SK-N-SH (cell line): Measurements from ENCODE around the gene TSPAN15. TPM values are rescaled to one million over a fixed set of nuclear protein-coding genes. Genes with fewer than 3 reads are reported as not detected.

Source experiments
- CTCF ChIA-PET: fragments of 300-600, 350-600 bp; formaldehyde crosslinking; extraction: SDS; loops from one replicate; lab custom pipeline; 2021; lab: Yijun Ruan, JAX
- POLR2A ChIA-PET: fragments of 350-600 bp; sonication (Branson Sonifier 250); formaldehyde crosslinking; extraction: SDS; loops from one replicate; lab custom pipeline; 2020; ENCODE audit warnings: antibody characterized with exemption, inconsistent platforms; lab: Yijun Ruan, JAX
- DNase-seq: peaks from one replicate; pipeline ENCODE4 v3.0.0; 2012
- H2AFZ ChIP-seq: fragments of 200-600 bp; sonication (generic); 2 replicates; pipeline ENCODE4 v1.8.1; 2016; ENCODE audit warnings: antibody characterized with exemption, mild to moderate bottlenecking, low read depth
- H3F3A ChIP-seq: fragments of 200-600 bp; sonication (generic); replicated peaks from 2 replicates; pipeline ENCODE3; 2016; ENCODE audit warnings: antibody characterized with exemption, mild to moderate bottlenecking; ENCODE audit not compliant: insufficient read depth
- H3K27ac ChIP-seq, 2 experiments: fragments of 200-500 bp in 1 of 2; fragments of 200-600 bp in 1 of 2; sonication (Bioruptor generic) in 1 of 2; sonication (generic), shearing (Covaris generic) in 1 of 2; 2 replicates each; pipeline versions ENCODE4 v1.5.1 to v1.6.1; 2014 to 2016; ENCODE audit warnings: low read depth in 2 of 2, inconsistent platforms in 1 of 2, low read length in 1 of 2, mild to moderate bottlenecking in 1 of 2, mixed read lengths in 1 of 2
- H3K27me3 ChIP-seq: fragments of 200-600 bp; sonication (generic), shearing (Covaris generic); 2 replicates; pipeline ENCODE4 v1.6.1; 2016; ENCODE audit warnings: mixed run types; ENCODE audit not compliant: insufficient read depth
- H3K36me3 ChIP-seq, 2 experiments: fragments of 200-500 bp in 1 of 2; fragments of 200-600 bp in 1 of 2; sonication (Bioruptor generic) in 1 of 2; sonication (generic) in 1 of 2; replicated peaks in 1 of 2; 2 replicates each; pipeline versions ENCODE3 to v1.5.1; 2014 to 2016; ENCODE audit warnings: low read length in 1 of 2, mild to moderate bottlenecking in 1 of 2; ENCODE audit not compliant: insufficient read depth in 2 of 2, control insufficient read depth in 1 of 2
- H3K4me1 ChIP-seq, 2 experiments: fragments of 200-500 bp in 1 of 2; fragments of 200-600 bp in 1 of 2; sonication (Bioruptor generic) in 1 of 2; sonication (generic), shearing (Covaris generic) in 1 of 2; 2 replicates each; pipeline versions ENCODE4 v1.5.1 to v1.6.1; 2014 to 2016; ENCODE audit warnings: low read depth in 1 of 2, low read length in 1 of 2, mixed run types in 1 of 2; ENCODE audit not compliant: insufficient read depth in 2 of 2, control insufficient read depth in 1 of 2
- H3K4me2 ChIP-seq: fragments of 200-600 bp; sonication (generic), shearing (Covaris generic); 2 replicates; pipeline ENCODE4 v1.6.1; 2017; ENCODE audit warnings: mixed run types
- H3K4me3 ChIP-seq, 2 experiments: fragments of 200-500 bp in 1 of 2; fragments of 200-600 bp in 1 of 2; sonication (Bioruptor generic) in 1 of 2; sonication (generic), shearing (Covaris generic) in 1 of 2; 2 replicates each; pipeline versions ENCODE4 v1.5.1 to v1.8.1; 2014 to 2016; ENCODE audit warnings: low read depth in 2 of 2, inconsistent platforms in 1 of 2, low read length in 1 of 2, mild to moderate bottlenecking in 1 of 2, mixed read lengths in 1 of 2, moderate library complexity in 1 of 2
- H3K79me2 ChIP-seq: fragments of 200-600 bp; sonication (generic); 2 replicates; pipeline ENCODE4 v1.8.1; 2017; ENCODE audit warnings: mild to moderate bottlenecking; ENCODE audit not compliant: insufficient read depth
- H3K9ac ChIP-seq: fragments of 200-600 bp; sonication (generic); 2 replicates; pipeline ENCODE4 v1.6.1; 2017; ENCODE audit warnings: mixed run types
- H3K9me2 ChIP-seq: fragments of 200-600 bp; sonication (generic); 2 replicates; pipeline ENCODE4 v1.6.1; 2017; ENCODE audit warnings: mixed run types
- H3K9me3 ChIP-seq: fragments of 200-600 bp; sonication (generic); 2 replicates; pipeline ENCODE4 v1.6.1; 2017; ENCODE audit warnings: mixed run types, mild to moderate bottlenecking, moderate library complexity
- H4K20me1 ChIP-seq: fragments of 200-600 bp; sonication (generic); 2 replicates; pipeline ENCODE4 v1.6.1; 2017; ENCODE audit warnings: mild to moderate bottlenecking, mixed run types; ENCODE audit not compliant: insufficient read depth
- CHD2 ChIP-seq: fragments of 150-350 bp; IDR thresholded peaks from 2 replicates; pipeline ENCODE4 v1.6.1; 2018; ENCODE audit warnings: low read length; ENCODE audit not compliant: partially characterized antibody
- ELF1 ChIP-seq: IDR thresholded peaks from 2 replicates; pipeline ENCODE4 v1.4.0; 2012
- EZH2phosphoT487 ChIP-seq: fragments of 200-600 bp; sonication (generic); IDR thresholded peaks from 2 replicates; pipeline ENCODE4 v1.6.1; 2017; ENCODE audit warnings: low read depth, mixed run types, mild to moderate bottlenecking, antibody characterized with exemption, moderate library complexity, borderline replicate concordance
- FOSL2 ChIP-seq: IDR thresholded peaks from 2 replicates; pipeline ENCODE4 v1.4.0; 2012; ENCODE audit warnings: low read depth, mild to moderate bottlenecking, moderate library complexity, borderline replicate concordance
- GATA2 ChIP-seq: sonication (generic); formaldehyde crosslinking; IDR thresholded peaks from 2 replicates; pipeline ENCODE4 v1.5.0; 2020; ENCODE audit warnings: mild to moderate bottlenecking, missing genetic modification reagents
- JUND ChIP-seq: IDR thresholded peaks from 2 replicates; pipeline ENCODE4 v1.4.0; 2012
- NRF1 ChIP-seq: IDR thresholded peaks from 2 replicates; pipeline ENCODE4 v1.6.1; 2012; ENCODE audit warnings: low read depth, mild to moderate bottlenecking, low read length
- RCOR1 ChIP-seq: fragments of 150-350 bp; IDR thresholded peaks from 2 replicates; pipeline ENCODE4 v1.6.1; 2017; ENCODE audit warnings: antibody characterized with exemption, low read length
- SIN3A ChIP-seq: IDR thresholded peaks from 2 replicates; pipeline ENCODE4 v1.6.1; 2012; ENCODE audit warnings: low read depth, mild to moderate bottlenecking, low read length, moderate library complexity, borderline replicate concordance
- SMC3 ChIP-seq: IDR thresholded peaks from 2 replicates; pipeline ENCODE4 v1.6.1; 2012; ENCODE audit warnings: low read depth, low read length, improper control_type of control experiment
- TEAD4 ChIP-seq: IDR thresholded peaks from 2 replicates; pipeline ENCODE4 v1.4.0; 2012; ENCODE audit warnings: mild to moderate bottlenecking, borderline replicate concordance; ENCODE audit not compliant: insufficient read depth
- YY1 ChIP-seq: IDR thresholded peaks from 2 replicates; pipeline ENCODE4 v1.4.0; 2012; ENCODE audit warnings: low read depth, mild to moderate bottlenecking
- WGBS: methylation state at CpG from one replicate; pipeline ENCODE4 v1.1.6; 2017; ENCODE audit warnings: low lambda C conversion rate; 5-methylcytosine and 5-hydroxymethylcytosine counted together
- polyA plus RNA-seq, 3 experiments: library from polyadenylated mRNA; depleted of rRNA; stranded (reverse); fragments of >200 nt; gene quantifications; 2 replicates each; pipeline ENCODE4 v1.2.3, GENCODE V29; 2012
- TF ChIP-seq, protein P1 (sequence below): IDR thresholded peaks from 2 replicates; pipeline ENCODE4 v1.6.1; 2012; ENCODE audit warnings: mild to moderate bottlenecking, low read depth, low read length, moderate library complexity
- TF ChIP-seq, protein P2 (sequence below): fragments of 200-600 bp; sonication (generic); IDR thresholded peaks from 2 replicates; pipeline ENCODE4 v1.6.1; 2017; ENCODE audit warnings: antibody characterized with exemption, mild to moderate bottlenecking, moderate library complexity
- TF ChIP-seq, protein P3 (sequence below): IDR thresholded peaks from 2 replicates; pipeline ENCODE4 v1.4.0; 2012; ENCODE audit warnings: low read depth
- TF ChIP-seq, protein P4 (sequence below): IDR thresholded peaks from 2 replicates; pipeline ENCODE4; 2012

TSPAN15 gene
- polyA plus RNA-seq, 1 of the 3 experiments (the other 2 are of a cell fraction), result 8.5 TPM

DNA sequence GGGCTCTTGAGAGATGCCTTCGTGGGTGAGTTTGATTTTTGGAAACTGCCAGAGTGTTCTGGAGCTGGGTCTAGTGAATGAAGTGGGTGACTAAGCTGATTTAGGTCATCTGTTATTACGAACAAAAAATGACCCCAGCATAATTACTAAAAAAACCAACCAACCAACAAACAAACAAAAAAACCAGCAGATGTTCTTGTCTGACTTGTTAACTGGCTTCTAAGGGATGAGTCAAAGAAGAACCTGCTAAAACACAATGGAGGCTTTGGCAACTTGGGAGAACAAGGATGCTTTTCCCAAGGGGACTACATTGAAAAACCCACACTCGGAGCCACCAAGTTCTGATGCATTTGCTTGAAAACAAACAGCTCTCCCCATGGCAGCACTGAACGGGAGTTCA, 46.0 kb upstream of the TSPAN15 start:
- no peak overlapping the region for H3K27ac ChIP-seq
- no peak overlapping the region for H3K4me2 ChIP-seq
- DNase-seq, result no peak
- no peaks in the 10 kb centered on the region for H3K27me3 ChIP-seq
- TF ChIP-seq NRF1, result no peak
- TF ChIP-seq, protein P1, sequence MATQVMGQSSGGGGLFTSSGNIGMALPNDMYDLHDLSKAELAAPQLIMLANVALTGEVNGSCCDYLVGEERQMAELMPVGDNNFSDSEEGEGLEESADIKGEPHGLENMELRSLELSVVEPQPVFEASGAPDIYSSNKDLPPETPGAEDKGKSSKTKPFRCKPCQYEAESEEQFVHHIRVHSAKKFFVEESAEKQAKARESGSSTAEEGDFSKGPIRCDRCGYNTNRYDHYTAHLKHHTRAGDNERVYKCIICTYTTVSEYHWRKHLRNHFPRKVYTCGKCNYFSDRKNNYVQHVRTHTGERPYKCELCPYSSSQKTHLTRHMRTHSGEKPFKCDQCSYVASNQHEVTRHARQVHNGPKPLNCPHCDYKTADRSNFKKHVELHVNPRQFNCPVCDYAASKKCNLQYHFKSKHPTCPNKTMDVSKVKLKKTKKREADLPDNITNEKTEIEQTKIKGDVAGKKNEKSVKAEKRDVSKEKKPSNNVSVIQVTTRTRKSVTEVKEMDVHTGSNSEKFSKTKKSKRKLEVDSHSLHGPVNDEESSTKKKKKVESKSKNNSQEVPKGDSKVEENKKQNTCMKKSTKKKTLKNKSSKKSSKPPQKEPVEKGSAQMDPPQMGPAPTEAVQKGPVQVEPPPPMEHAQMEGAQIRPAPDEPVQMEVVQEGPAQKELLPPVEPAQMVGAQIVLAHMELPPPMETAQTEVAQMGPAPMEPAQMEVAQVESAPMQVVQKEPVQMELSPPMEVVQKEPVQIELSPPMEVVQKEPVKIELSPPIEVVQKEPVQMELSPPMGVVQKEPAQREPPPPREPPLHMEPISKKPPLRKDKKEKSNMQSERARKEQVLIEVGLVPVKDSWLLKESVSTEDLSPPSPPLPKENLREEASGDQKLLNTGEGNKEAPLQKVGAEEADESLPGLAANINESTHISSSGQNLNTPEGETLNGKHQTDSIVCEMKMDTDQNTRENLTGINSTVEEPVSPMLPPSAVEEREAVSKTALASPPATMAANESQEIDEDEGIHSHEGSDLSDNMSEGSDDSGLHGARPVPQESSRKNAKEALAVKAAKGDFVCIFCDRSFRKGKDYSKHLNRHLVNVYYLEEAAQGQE, result no peak
- TF ChIP-seq, protein P2, sequence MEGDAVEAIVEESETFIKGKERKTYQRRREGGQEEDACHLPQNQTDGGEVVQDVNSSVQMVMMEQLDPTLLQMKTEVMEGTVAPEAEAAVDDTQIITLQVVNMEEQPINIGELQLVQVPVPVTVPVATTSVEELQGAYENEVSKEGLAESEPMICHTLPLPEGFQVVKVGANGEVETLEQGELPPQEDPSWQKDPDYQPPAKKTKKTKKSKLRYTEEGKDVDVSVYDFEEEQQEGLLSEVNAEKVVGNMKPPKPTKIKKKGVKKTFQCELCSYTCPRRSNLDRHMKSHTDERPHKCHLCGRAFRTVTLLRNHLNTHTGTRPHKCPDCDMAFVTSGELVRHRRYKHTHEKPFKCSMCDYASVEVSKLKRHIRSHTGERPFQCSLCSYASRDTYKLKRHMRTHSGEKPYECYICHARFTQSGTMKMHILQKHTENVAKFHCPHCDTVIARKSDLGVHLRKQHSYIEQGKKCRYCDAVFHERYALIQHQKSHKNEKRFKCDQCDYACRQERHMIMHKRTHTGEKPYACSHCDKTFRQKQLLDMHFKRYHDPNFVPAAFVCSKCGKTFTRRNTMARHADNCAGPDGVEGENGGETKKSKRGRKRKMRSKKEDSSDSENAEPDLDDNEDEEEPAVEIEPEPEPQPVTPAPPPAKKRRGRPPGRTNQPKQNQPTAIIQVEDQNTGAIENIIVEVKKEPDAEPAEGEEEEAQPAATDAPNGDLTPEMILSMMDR, result no peak
- no peak for TF ChIP-seq ELF1
- TF ChIP-seq YY1, result no peak
- TF ChIP-seq JUND, result no peak
- no peak for TF ChIP-seq GATA2 (CRISPR knock-in tag)
- H3K9ac ChIP-seq, result no peak overlapping the region
- no peaks in the 10 kb centered on the region for H3K9me2 ChIP-seq
- H3K36me3 ChIP-seq, result peaks cover 10% of the 10 kb centered on the region in 2 experiments
- H4K20me1 ChIP-seq, result no peaks in the 10 kb centered on the region
- no peak overlapping the region for H2AFZ ChIP-seq
- peaks cover 0 to 18% of the 10 kb centered on the region in 2 experiments; a peak in 2 of 4 replicates for H3K4me1 ChIP-seq
- H3F3A ChIP-seq, result peaks cover 10% of the 10 kb centered on the region
- no peaks in the 10 kb centered on the region for H3K79me2 ChIP-seq
- CTCF ChIA-PET, result interaction anchor here (1.0 to 6.7 kb wide), 5 partner anchors 14 to 280 kb away, joined by 3 to 55 read pairs (median 3); no protein-coding TSS in a partner anchor
- 87% methylated on average over 4 of the region's 4 CpGs for WGBS
- POLR2A ChIA-PET, result interaction anchor here (0.5 kb wide), 1 partner anchor 57 kb away, joined by 4 read pairs; no protein-coding TSS in a partner anchor
- no peak overlapping the region for H3K4me3 ChIP-seq
- H3K9me3 ChIP-seq, result no peaks in the 10 kb centered on the region

DNA sequence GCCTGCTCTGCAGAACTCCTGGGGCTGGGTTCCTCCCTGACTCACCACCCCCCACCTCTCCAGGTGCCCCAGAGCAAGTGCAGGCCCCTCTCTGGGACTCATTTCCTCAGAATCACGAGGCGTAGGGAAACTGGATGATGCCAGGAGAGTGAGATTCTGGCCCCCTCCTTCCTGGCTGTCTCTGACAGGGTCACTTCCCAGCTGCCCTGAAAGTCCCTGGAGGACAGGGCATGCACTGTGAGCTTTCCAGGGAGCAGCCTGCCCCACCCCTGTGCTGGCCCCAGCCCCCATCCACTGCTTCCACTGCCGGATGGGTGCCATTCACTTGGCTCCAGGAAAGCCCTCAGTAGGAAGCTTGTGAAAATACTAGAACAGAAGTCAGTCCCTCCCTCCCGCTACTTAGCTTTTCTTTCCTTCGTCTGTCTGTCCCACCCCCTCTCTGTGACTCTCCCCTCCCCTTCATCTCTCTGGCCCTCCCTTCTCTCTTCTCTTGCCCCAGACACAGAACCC, 44.9 kb upstream of the TSPAN15 start:
- H3K9me2 ChIP-seq, result no peaks in the 10 kb centered on the region
- peaks cover 4 to 10% of the 10 kb centered on the region in 2 experiments for H3K36me3 ChIP-seq
- 76% methylated on average over 3 of the region's 5 CpGs for WGBS
- ChIA-PET POLR2A (interaction anchor here (0.8 kb wide), 1 partner anchor 105 kb away, joined by 3 read pairs; no protein-coding TSS in a partner anchor), CTCF (interaction anchor here (0.8 to 6.7 kb wide), 15 partner anchors 7 to 337 kb away, joined by 3 to 55 read pairs (median 9); partner anchors contain the start of gene TSPAN15)
- no peaks in the 10 kb centered on the region for H3K27me3 ChIP-seq
- H3F3A ChIP-seq, result peaks cover 10% of the 10 kb centered on the region
- no peak overlapping the region for H3K9ac ChIP-seq
- no peaks in the 10 kb centered on the region for H3K79me2 ChIP-seq
- H2AFZ ChIP-seq, result no peak overlapping the region
- H3K4me3 ChIP-seq, result no peak overlapping the region
- H4K20me1 ChIP-seq, result no peaks in the 10 kb centered on the region
- DNase-seq, result no peak
- no peak overlapping the region for H3K4me2 ChIP-seq
- H3K9me3 ChIP-seq, result no peaks in the 10 kb centered on the region
- no peak overlapping the region for H3K27ac ChIP-seq
- peaks cover 0 to 18% of the 10 kb centered on the region in 2 experiments; a peak in 2 of 4 replicates for H3K4me1 ChIP-seq
- TF ChIP-seq SIN3A, result no peak
- TF ChIP-seq, protein P3, sequence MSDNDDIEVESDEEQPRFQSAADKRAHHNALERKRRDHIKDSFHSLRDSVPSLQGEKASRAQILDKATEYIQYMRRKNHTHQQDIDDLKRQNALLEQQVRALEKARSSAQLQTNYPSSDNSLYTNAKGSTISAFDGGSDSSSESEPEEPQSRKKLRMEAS, result no peak
- no peak for TF ChIP-seq TEAD4
- TF ChIP-seq FOSL2, result no peak
- TF ChIP-seq SMC3, result no peak
- no peak for TF ChIP-seq CHD2
- no peak for TF ChIP-seq YY1
- TF ChIP-seq NRF1, result no peak
- TF ChIP-seq, protein P1, result no peak
- TF ChIP-seq, protein P4, sequence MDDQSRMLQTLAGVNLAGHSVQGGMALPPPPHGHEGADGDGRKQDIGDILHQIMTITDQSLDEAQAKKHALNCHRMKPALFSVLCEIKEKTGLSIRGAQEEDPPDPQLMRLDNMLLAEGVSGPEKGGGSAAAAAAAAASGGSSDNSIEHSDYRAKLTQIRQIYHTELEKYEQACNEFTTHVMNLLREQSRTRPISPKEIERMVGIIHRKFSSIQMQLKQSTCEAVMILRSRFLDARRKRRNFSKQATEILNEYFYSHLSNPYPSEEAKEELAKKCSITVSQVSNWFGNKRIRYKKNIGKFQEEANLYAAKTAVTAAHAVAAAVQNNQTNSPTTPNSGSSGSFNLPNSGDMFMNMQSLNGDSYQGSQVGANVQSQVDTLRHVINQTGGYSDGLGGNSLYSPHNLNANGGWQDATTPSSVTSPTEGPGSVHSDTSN, result no peak
- no peak for TF ChIP-seq RCOR1
- TF ChIP-seq EZH2phosphoT487, result no peak
